Activated T-helper 9 cell treated with anti-CD3 and anti-CD28 coated beads, Interleukin-2, amount 50 U/mL, for 16 hours (primary cell): ENCODE measurements around the gene RAP1GAP2.
"Not testable (repeated sequence)": the region's sequence is repeated elsewhere in the genome, so short reads cannot be mapped to it uniquely, and the experiment has no call there.

ENCODE experiments used
- DNase-seq: peaks from one replicate; pipeline ENCODE4 v3.0.0-alpha.2; 2020; ENCODE audit warnings: low read depth

The RAP1GAP2 gene

DNA sequence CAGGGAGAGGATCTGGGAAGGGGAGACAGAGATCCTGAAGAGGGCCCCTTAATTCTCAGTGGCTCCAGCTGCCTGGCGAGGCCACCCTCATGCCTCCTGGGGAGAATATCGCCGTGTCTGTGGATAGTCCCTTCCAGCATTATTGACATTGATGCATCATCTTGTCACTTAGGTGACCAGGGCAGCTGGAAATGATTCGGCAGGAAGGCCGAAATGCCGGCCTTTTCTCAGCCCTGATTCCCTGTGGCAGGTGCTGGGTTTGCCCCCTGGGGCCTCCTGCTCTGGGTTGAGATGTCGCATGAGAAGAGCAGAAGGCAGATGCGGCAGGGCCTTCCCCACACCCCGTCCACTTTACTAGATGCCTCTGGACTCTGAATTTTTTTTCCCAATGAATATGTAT lies 89.5 kb downstream of the RAP1GAP2 start:
- no peak for DNase-seq

GRCh38 chr17:2888326-2888725 lies 92.1 kb downstream of the RAP1GAP2 start:
- DNase-seq, result no peak

DNA sequence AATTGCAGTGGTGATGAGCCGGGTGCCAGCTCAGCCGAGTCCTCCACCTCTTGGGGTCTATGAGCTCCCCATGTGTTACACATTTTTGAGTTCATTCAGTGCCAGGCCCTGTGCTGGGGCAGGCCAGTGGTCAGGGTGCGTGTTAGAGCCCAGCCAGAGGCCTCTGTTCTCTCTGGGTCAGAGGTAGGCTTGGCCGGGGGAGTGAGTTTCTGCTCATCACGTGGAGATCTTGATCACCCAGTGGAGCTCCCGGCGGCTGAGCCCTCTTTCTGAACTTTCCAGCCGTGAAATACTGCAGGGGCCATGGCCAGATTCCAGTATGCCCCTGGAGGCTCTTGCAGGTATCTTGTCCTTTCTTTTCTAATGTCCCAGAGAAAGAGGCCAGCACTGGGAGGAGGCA lies 93.0 kb downstream of the RAP1GAP2 start:
- no peak for DNase-seq

- not testable (repeated sequence) for DNase-seq
These were observed 94.5 kb downstream of the RAP1GAP2 start for GRCh38 chr17:2890778-2891177.

DNA sequence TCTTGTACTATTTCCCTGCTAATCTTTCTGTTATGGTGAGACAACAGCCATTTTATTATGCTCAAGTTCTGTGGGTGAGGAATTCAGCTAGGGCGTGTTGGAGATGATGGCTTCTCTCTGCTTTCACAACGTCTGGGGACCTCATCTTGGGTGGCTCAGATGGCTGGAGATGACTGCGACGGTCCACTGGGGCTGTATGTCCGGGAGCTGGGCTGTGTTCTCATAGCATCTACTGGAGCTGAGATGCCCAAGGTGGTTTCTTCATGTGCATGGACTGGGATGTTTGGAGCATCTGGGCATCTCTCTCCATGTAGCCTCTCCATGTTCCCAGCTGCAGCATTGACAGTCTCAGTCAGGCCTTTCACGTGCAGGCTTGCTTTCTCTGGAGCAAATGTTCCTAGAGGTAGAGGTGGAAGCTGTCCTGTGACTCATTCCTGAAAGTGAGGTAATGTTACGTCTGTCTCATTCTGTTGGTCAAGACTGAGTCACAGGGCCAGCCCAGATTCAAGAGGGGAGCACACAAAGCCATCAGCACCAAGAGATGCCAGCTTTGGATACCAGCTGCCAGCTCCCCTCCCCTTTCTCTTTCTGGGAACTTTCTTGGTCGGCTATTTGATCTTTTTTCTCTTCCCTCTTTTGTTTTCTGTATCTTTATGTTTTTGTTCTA lies 96.2 kb downstream of the RAP1GAP2 start:
- DNase-seq, result no peak

DNA sequence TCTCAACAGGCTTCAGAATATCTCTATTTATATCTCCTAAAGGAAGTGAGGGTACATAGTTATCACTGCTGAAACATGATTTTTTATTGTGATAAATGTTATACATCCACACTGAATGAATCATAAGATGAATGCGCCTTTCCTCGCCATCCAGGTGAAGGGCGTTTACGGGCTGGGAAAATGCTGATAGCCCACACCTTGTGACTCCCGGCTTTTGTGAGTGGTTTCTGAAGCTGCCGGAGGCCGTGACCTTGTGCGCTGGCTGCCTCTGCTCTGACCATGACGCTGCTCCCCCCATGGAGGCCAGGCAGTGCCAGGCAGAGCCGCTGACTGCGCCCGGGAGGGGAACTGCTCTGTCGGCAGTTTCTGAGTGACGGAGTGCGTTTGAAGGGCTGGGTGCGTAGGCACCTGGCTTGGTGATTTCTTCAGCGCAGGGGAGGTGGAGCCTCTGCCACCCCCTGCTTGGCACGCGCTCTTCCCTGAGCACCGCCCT lies 97.2 kb downstream of the RAP1GAP2 start:
- DNase-seq, result no peak

DNA sequence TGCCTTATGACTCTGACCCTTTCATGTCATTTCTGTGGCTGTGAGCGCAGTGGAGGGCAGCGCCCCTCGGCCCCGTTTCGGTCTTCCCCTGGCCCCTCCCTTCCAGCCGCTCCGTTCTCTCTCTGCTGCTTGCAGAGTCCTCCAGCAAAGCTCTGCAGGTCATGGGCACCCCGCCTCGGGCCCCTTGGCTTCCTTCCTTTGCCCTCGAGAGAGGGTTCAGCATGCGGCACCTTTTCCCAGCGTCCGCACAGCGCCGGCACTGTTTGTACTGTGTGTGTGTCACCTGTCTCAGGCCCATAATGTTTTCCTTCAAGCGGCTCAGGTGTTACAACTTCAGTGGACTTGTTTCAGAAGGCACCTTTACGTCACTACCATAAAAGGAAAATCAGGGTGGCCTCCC lies 98.5 kb downstream of the RAP1GAP2 start:
- no peak for DNase-seq

- DNase-seq, result no peak
These were observed 101.4 kb downstream of the RAP1GAP2 start for GRCh38 chr17:2897605-2898004.

GRCh38 chr17:2898255-2898926 lies 102.2 kb downstream of the RAP1GAP2 start:
- DNase-seq, result no peak

DNA sequence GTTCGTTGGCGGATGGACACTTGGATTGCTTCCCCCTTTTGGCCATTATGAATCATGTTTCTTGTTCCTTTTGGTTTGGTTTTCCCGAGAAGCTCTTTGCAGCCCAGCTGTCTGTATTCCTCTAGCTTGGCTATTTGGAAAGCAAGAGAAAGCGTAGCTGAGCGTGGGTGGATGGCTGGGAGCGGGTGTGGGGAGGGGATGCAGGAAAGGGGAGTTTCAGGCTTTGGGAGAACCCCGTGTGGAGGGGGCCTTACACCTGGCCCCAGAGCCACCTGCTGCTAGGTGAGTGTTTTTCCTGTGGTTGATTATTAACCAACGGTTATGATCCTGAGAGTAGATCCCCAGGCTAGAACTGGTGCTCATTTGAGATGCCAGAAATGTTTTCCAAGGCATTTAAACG lies 103.7 kb downstream of the RAP1GAP2 start:
- no peak for DNase-seq

DNA sequence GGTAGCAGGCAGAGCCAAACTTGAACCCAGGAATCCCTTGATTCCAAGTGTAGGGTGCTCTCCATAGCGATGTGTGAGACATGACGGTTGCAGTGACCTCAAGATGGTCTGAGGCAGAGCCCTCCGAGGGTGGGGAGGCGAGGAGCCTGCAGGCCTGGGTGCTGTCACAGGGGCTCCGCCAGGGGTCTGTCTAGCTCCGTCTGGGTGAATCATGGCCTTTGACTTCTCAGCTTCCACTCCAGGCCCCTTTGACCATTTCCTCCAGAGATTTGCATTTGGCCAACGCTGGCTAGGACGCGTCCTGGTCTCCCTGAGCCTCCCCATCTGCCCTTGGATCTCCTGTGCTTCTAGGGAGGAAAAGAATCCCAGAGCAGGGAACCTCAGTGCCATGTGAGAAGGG lies 104.6 kb downstream of the RAP1GAP2 start:
- no peak for DNase-seq

GRCh38 chr17:2901582-2901981 lies 105.3 kb downstream of the RAP1GAP2 start:
- DNase-seq, result no peak

- no peak for DNase-seq
These were observed 106.3 kb downstream of the RAP1GAP2 start for GRCh38 chr17:2902546-2902945.

- DNase-seq, result no peak
These were observed 107.1 kb downstream of the RAP1GAP2 start for GRCh38 chr17:2903193-2903974.

- no peak for DNase-seq
These were observed 107.9 kb downstream of the RAP1GAP2 start for GRCh38 chr17:2904135-2904534.

- no peak for DNase-seq
These were observed 109.0 kb downstream of the RAP1GAP2 start for GRCh38 chr17:2905269-2905668.

GRCh38 chr17:2905696-2906501 lies 109.7 kb downstream of the RAP1GAP2 start:
- DNase-seq, result no peak

DNA sequence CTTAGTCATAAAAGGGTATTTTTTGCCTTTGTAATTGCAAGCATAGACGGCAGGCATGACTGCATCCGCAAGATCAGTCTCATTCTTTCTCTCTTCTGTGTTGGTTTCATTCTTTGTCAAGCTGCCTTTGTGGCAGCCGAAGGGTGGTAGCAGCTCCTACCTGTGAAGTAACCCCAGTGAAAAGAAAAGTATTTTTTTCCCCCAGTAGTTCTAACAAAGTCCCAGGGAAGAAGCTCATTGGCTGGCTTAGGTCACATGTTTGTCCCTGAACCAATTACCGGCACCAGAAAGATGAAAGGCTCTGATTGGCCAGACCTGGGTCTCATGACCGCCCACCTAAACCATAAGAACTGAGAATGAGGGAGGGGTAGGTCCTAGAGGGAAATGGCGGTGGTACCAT lies 110.7 kb downstream of the RAP1GAP2 start:
- DNase-seq, result no peak

DNA sequence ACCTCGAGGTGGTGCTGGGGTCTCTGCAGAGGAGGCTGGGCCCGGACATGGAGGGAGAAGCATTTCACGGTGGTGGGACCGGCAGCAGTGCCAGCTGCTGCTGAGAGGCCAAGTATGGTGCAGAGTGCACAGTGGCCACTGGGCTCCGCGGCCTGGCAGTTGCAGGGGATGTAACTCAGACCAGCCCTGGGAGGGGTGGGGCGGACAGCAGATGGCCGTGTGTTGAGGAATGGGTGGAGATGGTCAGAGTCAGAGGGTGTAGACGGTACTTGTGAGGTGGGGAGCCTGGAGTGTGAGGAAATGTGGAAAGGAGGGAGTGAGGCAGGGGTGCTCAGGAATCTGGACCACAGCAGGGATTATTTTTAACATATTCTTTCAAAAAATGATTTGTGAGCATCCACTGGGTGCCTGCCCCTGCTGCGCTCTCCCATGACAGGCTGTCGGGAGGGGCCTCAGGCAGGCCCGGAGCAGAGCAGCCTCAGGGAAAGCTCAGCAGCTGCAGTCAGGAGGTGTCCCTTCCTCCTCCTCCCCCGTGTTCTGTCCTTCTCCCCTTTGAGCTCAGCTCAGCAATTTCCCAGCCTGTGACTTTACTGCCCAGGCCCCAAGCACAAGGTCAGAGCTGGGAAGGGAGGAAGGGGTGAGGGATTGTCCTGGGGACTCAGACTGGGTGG lies 113.1 kb downstream of the RAP1GAP2 start:
- DNase-seq, result no peak

- DNase-seq, result no peak
These were observed 113.6 kb downstream of the RAP1GAP2 start for GRCh38 chr17:2909846-2910234.

DNA sequence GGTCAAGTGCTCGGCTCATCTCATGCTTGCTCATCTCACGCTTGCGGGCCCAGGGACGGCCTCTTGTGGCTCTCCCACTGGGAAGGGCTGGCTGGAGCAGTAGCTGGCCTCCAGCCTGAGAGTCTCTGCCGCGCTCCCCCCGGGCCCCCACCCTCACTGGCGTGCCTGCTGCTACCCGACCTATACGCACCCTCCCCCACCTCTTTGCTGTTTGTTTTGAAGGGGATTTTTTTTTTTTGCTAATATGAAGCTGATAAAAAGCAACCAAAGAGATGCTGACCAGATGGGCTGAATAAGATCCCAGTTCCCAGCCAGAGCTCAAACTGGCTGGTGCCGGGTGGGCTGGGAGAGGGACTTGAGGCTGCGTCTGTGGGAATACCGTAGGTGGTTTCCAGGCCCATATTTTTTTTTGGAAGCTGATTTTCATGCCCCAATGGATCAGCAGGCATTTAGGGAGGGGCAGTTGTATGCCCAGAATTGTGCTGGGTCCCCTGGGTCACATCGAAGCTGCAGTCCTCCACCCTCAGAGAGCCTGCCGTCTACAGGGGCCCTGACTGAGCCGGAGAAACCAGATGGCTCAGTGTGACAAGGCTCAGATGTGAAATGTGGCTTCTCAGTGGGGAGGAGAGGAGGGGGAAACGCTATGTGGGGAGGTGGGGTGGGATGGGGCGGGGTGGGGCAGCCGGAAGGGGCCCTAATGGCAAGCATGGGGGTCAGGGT lies 115.0 kb downstream of the RAP1GAP2 start:
- DNase-seq, result no peak
